Glomerular endothelial cell (primary cell): ENCODE data around the gene WLS. TPM values are rescaled to one million over a fixed set of nuclear protein-coding genes. Genes with fewer than 3 reads are reported as not detected.
"Not testable (repeated sequence)": the region's sequence is repeated elsewhere in the genome, so short reads cannot be mapped to it uniquely, and the experiment has no call there.

ENCODE experiments used
- DNase-seq: peaks from one replicate; pipeline ENCODE4 v3.0.0-alpha.2; 2011; ENCODE audit warnings: low read depth, low spot score; ENCODE audit errors: extremely low read depth
- total RNA-seq: library from RNA; depleted of rRNA; stranded (reverse); fragments of >200 nt; gene quantifications from 2 replicates; pipeline ENCODE4 v1.2.3, GENCODE V29; 2015

WLS gene
- total RNA-seq, 1 donor from 2014 or later: 99.6 TPM

DNA sequence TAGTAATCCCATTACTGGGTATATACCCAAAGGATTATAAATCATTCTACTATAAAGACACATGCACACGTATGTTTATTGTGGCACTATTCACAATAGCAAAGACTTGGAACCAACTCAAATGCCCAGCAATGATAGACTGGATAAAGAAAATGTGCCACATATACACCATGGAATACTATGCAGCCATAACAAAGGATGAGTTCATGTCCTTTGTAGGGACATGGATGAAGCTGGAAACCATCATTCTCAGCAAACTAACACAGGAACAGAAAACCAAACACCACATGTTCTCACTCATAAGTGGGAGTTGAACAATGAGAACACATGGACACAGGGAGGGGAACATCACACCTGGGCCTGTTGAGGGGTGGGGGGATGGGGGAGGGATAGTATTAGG, 60.5 kb downstream of the WLS start:
- not testable (repeated sequence) for DNase-seq

DNA sequence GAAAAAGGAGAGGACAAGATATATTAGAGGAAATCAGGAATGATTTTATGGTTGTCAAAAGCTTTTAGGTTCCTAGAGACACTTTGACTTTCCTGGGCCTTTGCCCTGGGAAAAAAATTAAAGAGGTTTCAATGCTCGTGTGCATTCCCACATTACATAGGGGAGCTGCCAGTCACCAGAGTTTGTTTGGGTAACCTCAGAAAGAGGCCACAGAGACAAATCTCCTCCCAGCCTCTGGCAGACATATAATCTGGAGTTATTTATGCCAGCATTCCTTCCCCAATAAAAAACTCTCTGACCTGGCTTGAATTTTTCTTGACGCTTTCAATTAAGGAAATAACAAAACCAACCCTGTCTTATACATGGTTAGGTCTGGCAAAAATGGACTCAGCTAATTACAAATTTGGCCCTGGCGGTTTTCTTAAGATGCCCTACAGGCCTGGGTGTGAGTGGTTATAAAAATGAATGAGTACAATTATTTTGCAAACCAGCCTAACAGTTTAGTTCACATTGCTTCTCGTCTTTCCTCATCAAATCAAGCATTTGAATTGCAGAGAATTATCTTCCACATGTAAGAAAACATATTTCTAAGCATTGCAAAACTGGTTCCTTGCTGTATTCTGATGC, 63.7 kb downstream of the WLS start:
- no peak for DNase-seq

DNA sequence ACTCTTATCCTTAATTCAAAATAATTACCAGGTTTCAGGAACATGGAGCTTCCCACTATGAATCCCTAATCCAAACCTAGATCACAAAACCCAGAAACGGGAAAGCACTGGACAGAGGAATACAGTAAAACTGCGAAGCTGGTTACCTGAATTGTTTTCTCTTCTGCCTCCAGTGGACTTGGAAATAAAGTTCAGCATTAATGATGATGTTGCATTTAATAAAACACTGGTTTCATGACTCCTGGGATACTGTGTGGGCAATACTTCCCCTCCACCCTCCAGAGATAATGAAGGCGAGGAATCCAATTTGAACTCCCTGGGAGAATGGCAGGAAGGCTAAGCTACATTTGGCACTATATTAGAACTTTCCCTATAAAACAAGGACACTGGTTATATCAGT, 65.1 kb downstream of the WLS start:
- DNase-seq: no peak

DNA sequence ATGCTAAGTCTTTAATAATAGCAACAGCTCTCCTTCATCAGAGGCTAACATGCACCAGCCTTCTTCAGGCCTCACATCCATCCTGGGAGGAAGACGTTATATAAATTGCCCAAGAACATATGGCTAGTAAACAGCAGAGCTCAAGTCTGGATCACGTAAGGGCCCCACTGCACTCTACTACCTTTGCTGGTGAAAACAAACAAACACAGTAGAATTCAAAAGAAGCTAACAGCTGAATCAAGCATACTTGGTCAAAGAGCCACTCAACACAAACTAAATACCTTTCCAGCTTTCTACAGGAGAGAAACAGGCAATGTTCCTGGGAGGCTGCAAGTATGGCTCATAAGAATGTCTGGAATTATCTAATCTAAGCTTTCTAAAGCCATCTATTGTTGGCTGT, 66.0 kb downstream of the WLS start:
- DNase-seq: no peak

DNA sequence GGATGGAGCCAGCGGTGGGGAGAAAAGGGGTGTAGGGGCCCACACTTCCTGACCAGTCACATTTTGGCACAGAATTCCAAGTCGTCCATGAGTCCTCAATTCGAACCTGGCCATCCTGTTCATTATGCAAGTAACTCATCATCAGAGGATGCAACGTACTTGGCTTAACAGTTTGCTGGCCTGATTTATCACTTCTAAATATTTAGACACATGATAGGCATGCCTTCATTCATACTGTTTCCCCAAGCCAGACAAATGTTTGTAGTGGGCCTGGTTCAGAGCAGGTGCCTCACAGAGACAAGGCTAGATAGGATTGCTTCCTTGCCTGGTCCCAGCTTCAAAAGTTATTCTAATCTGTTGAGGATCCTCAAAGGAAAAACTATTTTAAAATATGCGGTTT, 66.7 kb downstream of the WLS start:
- no peak for DNase-seq

DNA sequence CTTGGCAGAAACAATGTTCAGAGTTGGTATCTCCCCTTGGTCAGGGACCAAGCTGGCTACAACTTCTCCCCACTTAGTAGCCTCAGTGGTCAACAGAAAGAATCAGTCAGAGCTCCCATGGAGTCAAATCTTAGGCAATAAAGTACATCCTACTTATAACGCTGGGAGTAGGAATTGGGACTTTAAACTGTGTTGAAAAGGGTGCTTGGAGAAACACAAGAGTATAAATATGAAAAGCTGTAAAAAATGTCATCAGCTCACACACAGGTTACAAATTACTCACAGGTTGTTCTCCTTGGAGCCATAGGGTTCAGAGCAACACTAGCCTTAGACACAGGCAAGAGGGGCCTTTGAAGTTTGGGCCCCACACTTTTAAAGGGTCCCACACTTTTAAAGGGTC, 67.4 kb downstream of the WLS start:
- no peak for DNase-seq

DNA sequence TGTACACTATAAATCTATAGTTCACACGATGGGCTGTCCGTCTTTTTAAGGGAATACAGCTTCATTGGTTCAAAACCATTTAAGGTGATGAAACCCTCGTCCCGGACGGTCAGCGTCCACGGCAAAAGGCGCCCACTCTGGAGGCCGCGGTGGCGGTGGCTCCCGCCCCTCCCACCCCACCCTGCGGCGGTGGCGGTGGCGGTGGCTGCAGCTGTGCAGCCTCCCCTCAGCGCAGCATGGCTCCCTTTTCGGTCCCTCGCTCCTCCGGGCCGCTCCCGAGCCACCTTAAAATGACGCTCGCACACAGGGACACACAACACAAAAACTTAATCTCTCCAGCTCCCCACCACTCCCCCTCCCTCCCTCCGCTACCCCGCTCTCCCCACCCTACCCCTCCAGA, 69.1 kb downstream of the WLS start:
- DNase-seq: no peak

DNA sequence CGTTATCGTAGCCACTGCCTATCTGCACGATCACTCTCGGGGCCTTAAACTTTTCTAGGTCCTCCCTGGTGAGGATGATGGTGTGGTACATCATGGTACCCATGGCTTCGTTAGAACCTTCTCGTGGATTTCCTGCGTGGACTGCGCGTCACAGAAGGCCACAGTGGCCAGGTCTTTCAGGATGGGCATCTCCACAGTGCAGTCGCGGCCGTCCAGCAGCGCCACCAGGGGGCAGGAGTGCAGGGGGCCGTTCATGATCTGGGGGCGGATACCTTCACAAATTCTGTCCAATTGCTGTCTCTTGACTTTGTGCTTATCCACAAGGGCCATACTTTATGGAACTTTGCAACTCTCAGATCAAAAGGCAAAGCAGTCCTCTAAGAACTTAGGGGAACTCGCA, 69.6 kb downstream of the WLS start:
- DNase-seq: no peak

DNA sequence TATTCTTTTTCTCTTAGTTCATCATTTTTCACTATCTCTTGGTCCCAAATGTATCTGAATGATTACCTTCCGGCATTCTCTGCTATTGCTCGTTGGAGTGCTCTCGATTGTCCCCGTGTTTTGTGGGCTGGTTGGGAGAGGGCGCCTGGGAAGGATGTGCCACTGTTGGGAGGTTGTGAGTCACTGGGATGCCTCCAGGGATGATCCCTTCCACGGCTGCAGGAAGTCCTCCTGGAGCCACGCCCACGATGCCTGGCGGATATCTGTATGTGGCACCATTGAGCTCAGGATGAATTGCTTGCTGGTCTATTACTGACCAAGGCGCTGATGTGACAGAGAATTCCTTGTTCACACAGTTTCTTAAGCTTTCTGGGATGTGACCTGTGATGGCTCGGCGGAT, 70.7 kb downstream of the WLS start:
- not testable (repeated sequence) for DNase-seq

DNA sequence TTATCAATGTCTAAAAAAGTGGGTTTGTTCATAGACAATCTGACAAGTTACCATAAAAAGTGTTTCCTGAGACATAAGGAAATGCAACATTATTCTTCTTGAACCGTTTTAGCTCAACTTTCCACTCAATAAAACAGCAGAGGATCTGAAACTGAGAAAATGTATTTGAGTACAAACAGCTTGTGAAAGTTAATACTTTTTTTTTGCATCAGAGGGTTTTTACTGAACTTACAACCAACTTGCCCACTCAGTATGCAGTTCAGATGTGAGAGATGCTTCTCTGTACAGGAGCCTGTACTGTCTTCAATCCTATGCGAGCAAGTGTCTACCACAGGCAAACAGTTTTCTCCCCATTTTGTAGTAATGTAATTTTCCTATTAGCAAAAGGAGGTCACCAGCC, 71.4 kb downstream of the WLS start:
- not testable (repeated sequence) for DNase-seq

DNA sequence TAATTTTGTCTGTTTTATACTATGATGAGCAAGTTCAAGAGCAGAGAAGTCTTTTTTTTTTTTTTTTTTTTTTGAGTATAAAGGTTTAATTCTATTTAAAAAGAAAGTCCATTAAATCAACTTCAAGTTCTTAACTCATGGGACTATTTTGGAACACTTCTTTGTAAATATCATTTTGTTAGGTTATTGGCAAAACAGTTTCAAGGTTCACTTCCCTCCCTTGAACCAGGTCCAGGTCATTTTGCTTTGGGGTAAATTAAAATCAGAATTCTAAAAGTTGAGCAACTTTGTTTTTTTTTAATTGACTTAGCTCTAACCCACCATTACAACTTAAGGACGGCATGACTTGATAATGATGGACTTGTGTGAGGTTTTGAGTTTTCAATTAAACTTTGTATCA, 72.3 kb downstream of the WLS start:
- no peak for DNase-seq

DNA sequence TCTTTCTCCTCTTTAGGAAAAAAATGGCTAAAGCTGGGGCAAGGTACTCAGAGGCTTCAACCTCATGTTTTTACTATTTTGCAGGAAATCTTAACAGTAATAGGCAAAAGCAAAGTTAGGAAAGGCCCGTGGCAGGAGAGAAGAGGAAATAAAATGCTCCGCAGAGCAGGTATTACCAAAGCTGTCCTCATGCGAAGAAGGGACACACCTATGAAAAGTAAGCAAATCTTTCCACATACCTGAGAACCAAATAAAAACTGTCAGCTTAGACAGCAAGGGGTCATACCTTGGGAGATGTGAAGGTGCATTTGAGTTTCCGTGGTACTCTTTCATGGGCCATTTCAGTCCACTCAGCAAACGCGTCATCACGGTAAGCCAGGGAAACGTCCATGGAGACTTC, 73.5 kb downstream of the WLS start:
- no peak for DNase-seq

DNA sequence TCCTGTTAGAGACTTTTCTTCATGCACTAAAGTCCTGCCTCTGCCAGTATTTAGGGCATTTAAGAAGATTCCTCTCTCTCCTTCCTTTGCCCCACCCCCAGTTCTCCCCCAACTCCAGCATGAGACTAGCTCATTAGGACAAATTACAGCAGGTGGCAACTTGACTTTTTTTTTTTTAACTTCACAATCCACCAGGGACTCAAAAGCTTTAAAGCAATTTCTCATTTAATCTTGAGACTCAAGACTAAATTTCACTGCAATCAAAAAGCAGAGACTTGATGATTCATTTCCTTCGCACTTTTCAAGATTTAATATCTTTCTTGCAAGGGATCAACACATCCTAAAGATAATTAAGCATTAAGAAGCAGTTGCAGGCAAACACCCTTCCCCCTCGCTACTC, 74.9 kb downstream of the WLS start:
- DNase-seq: no peak

DNA sequence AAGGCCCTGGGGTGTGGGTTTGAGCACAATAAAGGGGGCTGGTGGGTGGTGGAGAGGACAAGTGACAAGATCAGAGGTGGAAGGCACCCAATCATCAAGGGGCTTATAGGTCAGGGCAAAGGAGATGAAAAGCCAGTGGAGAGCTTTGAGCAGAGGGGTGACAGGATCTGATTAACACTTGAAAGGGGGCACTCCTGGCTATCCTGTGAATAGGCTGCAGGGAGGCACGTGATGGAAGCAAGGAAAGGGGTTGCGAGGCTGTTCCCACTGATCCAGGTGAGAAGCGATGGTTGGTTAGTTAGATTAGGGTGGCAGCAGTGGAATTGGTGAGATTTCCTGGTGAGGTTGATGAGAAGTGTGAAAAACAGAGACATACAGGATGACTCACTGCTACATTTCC, 80.6 kb downstream of the WLS start:
- no peak for DNase-seq

DNA sequence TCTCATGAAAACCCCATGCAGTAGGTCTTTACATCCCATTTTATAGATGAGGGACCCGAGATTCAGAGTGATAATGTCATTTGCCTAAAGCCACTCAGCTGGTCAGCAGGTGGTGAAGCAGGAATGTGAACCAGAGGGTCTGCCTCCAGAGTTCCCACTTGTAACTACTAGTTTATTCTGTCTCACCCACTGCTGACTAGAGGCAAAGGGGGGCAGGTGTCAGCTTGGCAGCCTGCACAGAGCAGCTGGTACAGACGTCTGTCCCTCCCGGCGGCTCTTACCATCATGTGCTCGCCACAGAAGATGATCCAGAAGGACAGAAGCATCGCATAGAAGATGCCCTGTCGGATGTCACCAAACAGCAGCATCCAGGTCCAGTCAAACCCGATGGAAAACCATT, 82.4 kb downstream of the WLS start:
- no peak for DNase-seq

DNA sequence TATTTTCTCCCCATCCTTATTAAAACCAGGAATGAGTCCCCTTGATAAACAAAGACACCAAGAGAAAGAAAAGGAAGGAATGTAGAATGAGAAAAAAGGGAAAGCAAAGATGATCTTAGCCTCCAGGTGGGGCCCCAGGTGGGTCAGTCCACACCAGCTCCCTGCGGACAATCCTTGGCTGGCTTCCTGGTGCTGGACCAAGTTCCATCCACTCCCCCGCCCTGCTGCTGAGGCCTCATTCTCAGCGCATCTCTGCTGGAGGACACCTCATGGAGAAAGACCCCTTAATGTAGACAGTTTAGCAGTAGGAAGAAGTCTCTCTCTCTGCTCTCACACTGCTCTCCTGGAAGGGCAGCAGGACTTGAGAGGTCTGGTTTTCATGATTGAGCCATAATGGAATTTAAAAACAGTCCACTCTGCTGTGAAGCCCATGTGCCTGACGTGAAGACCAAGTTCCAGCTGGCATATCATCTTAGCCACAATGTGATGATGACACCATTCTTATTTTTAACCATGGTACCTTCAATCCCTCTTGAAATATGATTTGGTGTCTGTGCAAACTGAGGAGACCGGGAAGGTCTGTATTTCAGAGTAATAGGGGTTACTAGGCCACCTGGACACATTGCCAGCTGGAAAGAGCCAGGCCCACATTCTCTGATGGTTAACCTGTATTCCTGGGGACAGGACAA, 83.1 kb downstream of the WLS start:
- no peak for DNase-seq

DNA sequence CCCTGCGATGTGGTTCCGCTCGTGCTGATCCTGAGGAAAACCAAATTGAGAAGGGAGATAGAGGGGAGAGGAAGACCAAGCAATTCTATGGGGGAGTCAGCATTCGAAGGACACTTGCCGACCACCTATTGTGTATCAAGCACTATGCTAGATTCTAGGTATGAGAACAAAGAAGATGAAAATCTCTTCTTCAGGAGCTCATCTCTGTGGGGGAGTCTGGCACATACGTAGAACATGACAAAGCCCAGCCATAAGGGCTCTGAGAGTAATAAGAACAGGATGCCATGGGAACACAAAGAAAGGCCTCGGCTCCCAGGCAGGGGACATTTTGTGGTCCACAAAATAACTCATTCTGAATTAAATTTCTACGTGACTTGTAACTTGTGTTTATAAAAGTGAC, 83.7 kb downstream of the WLS start:
- no peak for DNase-seq

DNA sequence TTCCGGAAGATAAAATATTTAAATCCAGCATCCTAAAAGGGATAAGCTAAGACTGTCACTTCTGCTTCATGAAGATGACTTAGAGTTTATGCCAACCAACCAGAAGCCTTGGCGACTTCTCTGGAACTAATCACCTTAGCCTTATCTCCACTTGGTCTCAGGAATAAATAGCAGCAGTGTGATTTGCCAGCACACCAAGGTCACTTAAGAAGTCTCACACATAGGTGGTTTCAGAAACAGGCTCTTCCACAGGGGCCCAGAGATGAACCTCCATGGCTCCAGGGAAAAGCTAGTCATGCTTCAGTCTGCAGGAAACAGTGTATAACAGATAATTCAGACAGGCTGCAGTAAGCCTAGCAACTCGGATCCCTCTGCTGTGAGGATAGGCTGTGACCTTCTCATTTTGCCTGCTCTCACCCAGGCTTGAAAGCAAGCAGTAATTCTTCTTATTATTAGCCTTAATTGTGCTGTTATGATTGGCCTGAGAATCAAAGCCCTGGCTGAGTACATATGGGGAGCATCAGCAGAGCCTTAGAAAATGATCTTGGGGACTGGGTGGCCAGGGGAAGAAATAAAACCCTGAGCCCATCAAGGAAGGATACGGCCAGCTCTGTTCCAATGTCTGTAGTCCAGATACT, 84.7 kb downstream of the WLS start:
- DNase-seq: no peak

DNA sequence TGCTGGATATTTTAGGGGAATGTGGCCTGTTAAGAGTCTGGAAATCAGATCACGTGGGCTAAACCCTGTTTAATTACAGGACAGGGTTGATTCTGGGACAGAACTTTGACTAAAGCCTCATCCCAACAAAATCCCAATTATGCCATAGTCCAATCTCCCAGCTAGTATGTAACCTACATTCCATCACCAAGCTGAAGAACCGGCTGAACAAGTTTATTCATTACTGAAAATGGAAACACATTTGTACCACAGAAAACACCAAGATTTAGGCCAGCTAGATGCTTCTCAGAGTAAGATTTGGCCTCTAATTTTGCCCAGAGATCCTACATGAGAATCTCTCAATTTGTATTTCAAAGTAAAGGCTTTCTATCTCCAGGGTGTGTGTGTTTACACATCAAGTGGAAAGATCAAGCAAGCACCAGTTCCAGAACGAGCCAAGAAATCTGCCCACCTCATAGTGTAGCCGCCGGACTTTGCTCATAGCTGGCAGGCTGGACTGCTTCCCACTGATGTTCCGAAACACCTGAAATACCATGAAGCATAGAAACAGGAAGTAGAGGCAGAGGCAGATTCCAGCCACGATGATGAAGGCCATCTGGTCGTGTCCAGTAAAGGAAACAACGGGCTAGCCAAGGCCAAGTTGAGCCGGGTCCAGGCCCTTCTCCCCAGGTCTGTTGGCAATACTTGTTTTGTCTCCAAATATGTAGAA, 86.8 kb downstream of the WLS start:
- no peak for DNase-seq

DNA sequence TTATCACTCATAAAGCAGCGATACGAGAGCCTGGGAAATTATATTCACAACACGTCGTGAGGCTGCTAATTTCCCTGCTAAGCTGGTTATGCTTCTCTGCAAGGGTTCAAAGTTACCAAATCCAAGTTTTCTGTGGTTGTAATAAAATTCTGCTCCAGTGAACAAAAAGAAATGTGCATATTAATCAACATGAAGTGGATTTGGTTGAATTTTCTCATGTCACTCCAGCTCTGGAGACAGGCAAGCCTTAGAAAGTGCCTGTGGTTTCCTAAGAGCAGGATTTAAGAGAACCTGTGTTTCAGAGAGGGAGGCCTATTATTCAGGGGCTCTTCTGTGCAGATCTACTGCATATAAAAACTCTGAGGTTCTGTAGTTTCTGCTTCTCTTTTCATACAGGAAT, 87.5 kb downstream of the WLS start:
- no peak for DNase-seq

DNA sequence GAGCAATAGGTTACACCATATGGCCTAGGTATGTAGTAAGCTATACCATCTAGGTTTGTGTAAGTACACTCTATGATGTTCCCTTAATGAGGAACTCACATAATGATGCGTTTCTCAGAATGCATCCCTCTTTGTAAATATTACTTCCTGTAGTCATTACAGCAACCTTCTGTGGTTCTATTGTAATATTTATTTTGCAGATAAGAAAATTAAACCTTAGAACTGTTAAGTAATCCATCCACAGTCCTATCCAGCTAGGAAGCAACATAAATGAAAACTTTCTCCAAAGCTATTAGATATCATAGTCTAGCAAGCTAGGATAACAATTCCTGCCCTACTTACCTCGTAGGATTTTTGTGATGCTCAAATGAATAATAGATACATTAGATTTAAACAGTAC, 88.7 kb downstream of the WLS start:
- no peak for DNase-seq

DNA sequence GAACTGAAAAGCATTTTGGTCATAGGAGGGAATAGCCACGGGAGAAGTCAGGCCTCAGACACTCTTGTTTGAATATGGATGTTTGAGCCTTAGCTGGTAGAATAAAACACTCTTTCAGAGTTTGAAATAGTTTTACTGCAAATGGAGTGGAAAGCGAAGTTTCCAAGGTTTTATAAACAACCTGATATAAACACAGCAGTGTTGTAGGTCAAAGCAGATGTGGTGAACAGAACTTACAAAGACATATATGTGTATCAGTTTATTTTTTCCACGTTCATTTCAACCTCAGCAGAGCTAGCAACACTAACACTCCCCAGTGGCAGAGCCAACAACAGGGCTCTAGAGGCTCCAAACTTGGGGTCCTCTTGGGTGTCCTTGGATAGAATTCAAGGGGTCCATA, 89.9 kb downstream of the WLS start:
- DNase-seq: no peak
